Lung (tissue), 12 donors: ENCODE data around the gene ADAMTS14. TPM values are rescaled to one million over a fixed set of nuclear protein-coding genes. Genes with fewer than 3 reads are reported as not detected.

Experiments used
- ATAC-seq: fragments of 200-7000 bp; cut with Tn5 transposase; one replicate; pipeline ENCODE4 v1.9.1; 2020; ENCODE audit warnings: moderate number of reproducible peaks; ENCODE audit not compliant: insufficient read depth, low FRiP score
- DNase-seq, 3 donors: peaks; one replicate each; pipeline ENCODE4 v3.0.0-alpha.2; 2013 to 2017
- H3K27ac ChIP-seq, 2 donors: one replicate each; pipeline ENCODE4 v1.5.1; 2013; ENCODE audit warnings: mild to moderate bottlenecking in 2 of 2, moderate library complexity in 2 of 2, control low read depth in 1 of 2, inconsistent platforms in 1 of 2, low read depth in 1 of 2, low read length in 1 of 2
- H3K27me3 ChIP-seq, 3 donors: one replicate each; pipeline ENCODE4 v1.5.1; 2013; ENCODE audit warnings: low read length in 2 of 3; ENCODE audit not compliant: control insufficient read depth in 3 of 3, insufficient read depth in 3 of 3
- H3K36me3 ChIP-seq, 4 donors: one replicate each; pipeline ENCODE4 v1.5.1; 2013; ENCODE audit warnings: low read length in 4 of 4, mild to moderate bottlenecking in 1 of 4, moderate library complexity in 1 of 4; ENCODE audit not compliant: control insufficient read depth in 4 of 4, insufficient read depth in 4 of 4
- H3K4me1 ChIP-seq, 5 donors: one replicate each; pipeline ENCODE4 v1.5.1; 2013; ENCODE audit warnings: low read length in 5 of 5, mild to moderate bottlenecking in 2 of 5, moderate library complexity in 1 of 5; ENCODE audit not compliant: control insufficient read depth in 5 of 5, insufficient read depth in 5 of 5
- H3K4me3 ChIP-seq: one replicate; pipeline ENCODE4 v1.5.1; 2013; ENCODE audit warnings: mild to moderate bottlenecking, control low read depth, moderate library complexity
- H3K9ac ChIP-seq, 2 donors: one replicate each; pipeline ENCODE4 v1.5.1; 2013; ENCODE audit warnings: low read length in 2 of 2, control low read depth in 1 of 2; ENCODE audit not compliant: insufficient read depth in 1 of 2
- H3K9me3 ChIP-seq, 4 donors: one replicate each; pipeline ENCODE4 v1.5.1; 2013; ENCODE audit warnings: low read length in 3 of 4, mild to moderate bottlenecking in 1 of 4, moderate library complexity in 1 of 4; ENCODE audit not compliant: control insufficient read depth in 4 of 4, insufficient read depth in 3 of 4
- WGBS, 2 donors: extraction: QIAGEN DNeasy Blood & Tissue Kit; methylation state at CpG; one replicate each; pipeline ENCODE4 v1.1.7; 2013; 5-methylcytosine and 5-hydroxymethylcytosine counted together
- polyA plus RNA-seq, 2 donors: library from polyadenylated mRNA; stranded (reverse); fragments of 200-250 nt; gene quantifications; one replicate each; pipeline ENCODE4 v1.2.1, GENCODE V29; 2013
- total RNA-seq, 2 donors: library from RNA; depleted of rRNA in 1 of 2; stranded (reverse); fragments of >200 nt in 1 of 2; gene quantifications; one replicate each; pipeline ENCODE4 v1.2.1, GENCODE V29; 2014 to 2021
- TF ChIP-seq, protein P1 (sequence below): IDR thresholded peaks from 2 replicates; pipeline ENCODE4 v1.5.1; 2012; ENCODE audit warnings: mild to moderate bottlenecking; ENCODE audit errors: control extremely low read depth, extremely low read depth
- donor health status: control.
- donor health status: control.
- donor health status: Bipolar disorder and iron deficiency.
- donor health status: healthy.
- donor health status: DM: yes; HTN: yes; CAD: no.

ADAMTS14 gene
- total and polyA plus RNA-seq, 4 donors, result 0.47 to 3.9 (median 1.2) TPM

- no peaks in the 10 kb centered on the region for H3K9me3 ChIP-seq
- TF ChIP-seq, protein P1, sequence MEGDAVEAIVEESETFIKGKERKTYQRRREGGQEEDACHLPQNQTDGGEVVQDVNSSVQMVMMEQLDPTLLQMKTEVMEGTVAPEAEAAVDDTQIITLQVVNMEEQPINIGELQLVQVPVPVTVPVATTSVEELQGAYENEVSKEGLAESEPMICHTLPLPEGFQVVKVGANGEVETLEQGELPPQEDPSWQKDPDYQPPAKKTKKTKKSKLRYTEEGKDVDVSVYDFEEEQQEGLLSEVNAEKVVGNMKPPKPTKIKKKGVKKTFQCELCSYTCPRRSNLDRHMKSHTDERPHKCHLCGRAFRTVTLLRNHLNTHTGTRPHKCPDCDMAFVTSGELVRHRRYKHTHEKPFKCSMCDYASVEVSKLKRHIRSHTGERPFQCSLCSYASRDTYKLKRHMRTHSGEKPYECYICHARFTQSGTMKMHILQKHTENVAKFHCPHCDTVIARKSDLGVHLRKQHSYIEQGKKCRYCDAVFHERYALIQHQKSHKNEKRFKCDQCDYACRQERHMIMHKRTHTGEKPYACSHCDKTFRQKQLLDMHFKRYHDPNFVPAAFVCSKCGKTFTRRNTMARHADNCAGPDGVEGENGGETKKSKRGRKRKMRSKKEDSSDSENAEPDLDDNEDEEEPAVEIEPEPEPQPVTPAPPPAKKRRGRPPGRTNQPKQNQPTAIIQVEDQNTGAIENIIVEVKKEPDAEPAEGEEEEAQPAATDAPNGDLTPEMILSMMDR, result no peak
- 87% methylated on average over 8 of the region's 8 CpGs for WGBS, 2 donors
- no peak overlapping the region for H3K27ac ChIP-seq
- DNase-seq (no peak), ATAC-seq (no peak)
- H3K36me3 ChIP-seq, result no peaks in the 10 kb centered on the region
- H3K27me3 ChIP-seq, result no peaks in the 10 kb centered on the region
- H3K4me1 ChIP-seq, result peaks cover 0 to 5% (median 0%) of the 10 kb centered on the region in 5 donors
- no peak overlapping the region for H3K9ac ChIP-seq
- H3K4me3 ChIP-seq, result no peak overlapping the region
Measured at GRCh38 chr10:70771311-70772194, 99.2 kb downstream of the ADAMTS14 start.

DNA sequence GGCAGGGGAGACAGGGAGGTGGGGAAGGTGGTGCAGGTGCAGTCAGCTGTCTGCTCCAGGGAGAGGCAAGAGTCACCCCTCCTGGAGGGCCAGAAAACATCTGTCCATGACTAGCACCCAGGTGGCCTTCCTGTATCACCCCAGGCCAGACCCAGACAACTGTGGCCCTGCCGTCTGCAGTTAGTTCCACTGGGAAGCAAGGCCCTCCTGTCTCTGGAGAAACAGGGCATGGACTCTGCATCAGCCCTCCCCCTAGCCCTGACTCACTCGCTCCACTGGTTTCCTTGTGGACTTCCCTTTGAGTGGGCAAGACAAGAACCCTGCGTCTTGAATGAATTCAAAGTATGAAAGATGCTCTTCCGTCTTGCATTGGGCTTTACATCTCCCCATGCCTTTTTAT is 100.3 kb downstream of the ADAMTS14 start:
- Histone ChIP-seq H3K36me3 (no peaks in the 10 kb centered on the region), H3K4me3 (no peak overlapping the region), H3K27me3 (no peaks in the 10 kb centered on the region), H3K9ac (no peak overlapping the region), H3K9me3 (no peaks in the 10 kb centered on the region), H3K4me1 (peaks cover 0 to 5% (median 0%) of the 10 kb centered on the region in 5 donors), H3K27ac (no peak overlapping the region)
- DNase-seq, result no peak
- no peak for ATAC-seq
- WGBS, 2 donors, result 88 to 92% methylated on average over 4 of the region's 4 CpGs
- TF ChIP-seq, protein P1, result no peak

DNA sequence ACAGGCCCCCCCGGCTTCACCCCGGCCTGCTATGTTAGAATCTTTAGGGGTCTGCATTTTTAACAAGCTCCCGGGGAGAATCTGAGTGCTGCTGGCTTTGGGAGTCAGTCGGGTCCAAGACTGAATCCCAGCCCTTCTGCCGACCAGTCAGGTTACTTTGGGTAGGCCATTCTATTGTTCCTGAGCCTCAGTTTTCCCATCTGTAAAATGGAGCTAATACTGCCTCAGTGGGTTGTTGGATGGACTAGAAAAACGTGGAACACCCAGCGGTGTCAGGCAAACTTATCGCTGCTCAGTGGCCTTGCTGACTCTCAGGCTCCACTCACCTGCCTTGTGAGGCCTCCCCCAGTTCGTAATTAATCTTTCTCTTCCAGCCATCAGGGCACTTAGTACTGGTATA is 101.2 kb downstream of the ADAMTS14 start:
- no peak overlapping the region for H3K27ac ChIP-seq
- ATAC-seq (no peak), DNase-seq (no peak)
- WGBS, 2 donors, result 81 to 87% methylated on average over 9 of the region's 9 CpGs
- no peak overlapping the region for H3K4me3 ChIP-seq
- no peaks in the 10 kb centered on the region for H3K36me3 ChIP-seq
- no peaks in the 10 kb centered on the region for H3K27me3 ChIP-seq
- peaks cover 0 to 5% (median 0%) of the 10 kb centered on the region in 5 donors for H3K4me1 ChIP-seq
- no peak overlapping the region for H3K9ac ChIP-seq
- no peaks in the 10 kb centered on the region for H3K9me3 ChIP-seq
- TF ChIP-seq, protein P1, result no peak
